ENCODE data around the gene SLC38A9.
"Not testable (repeated sequence)": the region's sequence is repeated elsewhere in the genome, so short reads cannot be mapped to it uniquely, and the experiment has no call there.

SLC38A9 gene

GRCh38 chr5:55610542-55610941 lies 101.6 kb downstream of the SLC38A9 start:
- no peak for DNase-seq (ENCODE audit: low spot score)

GRCh38 chr5:55609413-55609812 lies 102.7 kb downstream of the SLC38A9 start:
- no peak for DNase-seq (ENCODE audit: low spot score)

DNA sequence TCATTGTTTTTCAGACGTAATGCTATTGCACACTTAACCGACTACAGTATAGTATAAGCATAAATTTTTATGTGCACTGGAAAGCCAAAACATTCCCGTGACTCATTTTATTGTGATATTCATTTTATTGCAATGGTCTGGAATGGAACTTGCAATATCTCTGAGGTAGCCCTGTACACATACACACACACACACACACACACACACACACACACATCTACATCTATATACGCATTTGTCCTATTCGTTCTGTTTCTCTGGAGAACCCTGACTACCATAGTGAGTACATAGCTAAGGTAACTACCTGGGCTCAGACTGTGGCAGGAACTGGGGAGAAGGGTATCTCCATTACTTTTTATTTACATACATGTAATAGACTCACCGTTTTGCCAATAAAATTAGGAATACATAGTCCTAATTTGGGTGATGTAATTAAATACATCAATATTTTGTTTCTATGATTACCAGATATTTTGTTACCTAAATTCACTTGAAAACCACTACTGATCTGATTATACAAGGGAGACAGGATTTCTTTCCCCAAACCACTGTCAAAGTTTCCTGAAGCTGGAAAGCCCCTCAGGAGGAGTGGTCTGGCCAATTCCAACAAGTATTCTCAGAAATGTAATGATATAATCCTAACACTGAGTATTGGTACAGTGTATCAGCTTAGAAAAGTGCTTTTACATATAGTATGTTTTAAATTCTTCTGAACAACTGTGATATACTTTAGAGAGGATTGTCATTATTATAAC lies 103.4 kb downstream of the SLC38A9 start:
- DNase-seq (ENCODE audit: low spot score) = no peak

DNA sequence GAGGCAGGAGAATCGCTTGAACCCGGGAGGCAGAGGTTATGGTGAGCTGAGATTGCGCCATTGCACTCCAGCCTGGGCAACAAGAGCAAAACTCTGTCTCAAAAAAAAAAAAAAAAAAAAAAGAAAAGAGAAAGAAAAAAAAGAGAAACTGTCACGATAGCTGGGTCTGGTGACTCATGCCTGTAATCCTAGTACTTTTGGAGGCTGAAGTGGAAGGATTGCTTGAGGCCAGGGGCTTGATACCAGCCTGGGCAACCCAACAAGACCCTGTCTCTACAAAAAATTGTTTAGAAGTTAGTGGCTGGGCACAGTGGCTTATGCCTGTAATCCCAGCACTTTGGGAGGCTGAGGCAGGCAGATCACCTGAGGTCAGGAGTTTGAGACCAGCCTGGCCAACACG lies 104.8 kb downstream of the SLC38A9 start:
- not testable (repeated sequence) for DNase-seq (ENCODE audit: low spot score)

DNA sequence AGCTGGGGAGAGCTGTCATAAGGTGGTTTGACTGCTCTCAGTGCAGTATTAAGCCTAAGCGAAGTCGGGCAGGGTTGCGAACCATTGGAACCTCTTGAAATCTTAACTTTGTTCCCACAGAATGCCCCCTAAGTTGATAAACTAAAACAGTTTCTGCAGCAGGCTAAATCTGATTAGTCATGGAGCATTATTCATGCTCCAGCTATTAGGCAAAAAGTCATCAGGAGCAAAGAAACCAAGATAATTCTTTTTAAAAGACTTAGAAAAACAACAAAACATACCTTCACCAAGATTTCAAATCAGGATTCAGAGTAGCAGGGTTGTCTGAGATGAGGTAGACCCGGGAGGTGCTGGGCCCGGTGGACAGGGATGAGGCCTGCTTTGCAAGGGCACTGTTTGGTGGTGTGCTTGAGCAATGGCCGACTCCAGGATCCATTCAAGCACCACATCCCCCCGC lies 107.5 kb downstream of the SLC38A9 start:
- no peak for DNase-seq (ENCODE audit: low spot score)

DNA sequence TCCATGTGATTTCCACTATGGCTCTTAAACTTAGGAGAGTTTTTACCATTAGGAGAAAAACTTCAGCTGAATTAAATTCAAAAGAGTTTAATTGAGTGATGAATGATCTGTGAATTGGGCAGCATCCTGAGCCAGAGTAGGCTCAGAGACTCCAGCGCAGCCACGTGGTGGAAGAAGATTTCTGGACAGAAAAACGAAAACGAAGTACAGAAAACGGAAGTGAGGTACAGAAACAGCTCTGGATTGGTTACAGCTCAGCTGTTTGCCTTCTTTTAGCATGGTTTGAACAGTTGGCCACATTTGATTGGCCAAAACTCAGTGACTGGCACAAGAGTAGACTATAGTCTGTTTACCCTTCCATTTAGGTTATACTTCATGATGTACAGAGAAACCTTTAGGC lies 108.2 kb downstream of the SLC38A9 start:
- no peak for DNase-seq (ENCODE audit: low spot score)

DNA sequence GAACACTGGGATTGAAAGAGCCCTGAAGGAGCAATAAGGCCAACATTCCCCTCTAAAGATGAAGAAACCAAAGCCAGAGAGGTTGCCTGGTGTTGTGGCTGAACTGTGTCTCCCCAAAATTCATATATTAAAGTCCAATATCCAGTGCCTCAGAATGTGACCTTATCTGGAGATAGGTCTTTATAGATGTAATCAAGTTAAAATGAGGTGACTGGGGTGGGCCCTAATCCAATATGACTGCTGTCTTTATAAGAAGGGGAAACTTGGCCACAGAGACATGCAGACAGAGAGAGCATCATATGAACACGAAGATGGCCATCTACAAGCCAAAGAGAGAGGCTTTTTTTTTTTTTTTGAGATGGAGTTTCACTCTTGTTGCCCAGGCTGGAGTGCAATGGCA lies 110.5 kb downstream of the SLC38A9 start:
- no peak for DNase-seq (ENCODE audit: low spot score)

- no peak for DNase-seq (ENCODE audit: low spot score)
Measured at GRCh38 chr5:55601204-55601618, 110.9 kb downstream of the SLC38A9 start.

DNA sequence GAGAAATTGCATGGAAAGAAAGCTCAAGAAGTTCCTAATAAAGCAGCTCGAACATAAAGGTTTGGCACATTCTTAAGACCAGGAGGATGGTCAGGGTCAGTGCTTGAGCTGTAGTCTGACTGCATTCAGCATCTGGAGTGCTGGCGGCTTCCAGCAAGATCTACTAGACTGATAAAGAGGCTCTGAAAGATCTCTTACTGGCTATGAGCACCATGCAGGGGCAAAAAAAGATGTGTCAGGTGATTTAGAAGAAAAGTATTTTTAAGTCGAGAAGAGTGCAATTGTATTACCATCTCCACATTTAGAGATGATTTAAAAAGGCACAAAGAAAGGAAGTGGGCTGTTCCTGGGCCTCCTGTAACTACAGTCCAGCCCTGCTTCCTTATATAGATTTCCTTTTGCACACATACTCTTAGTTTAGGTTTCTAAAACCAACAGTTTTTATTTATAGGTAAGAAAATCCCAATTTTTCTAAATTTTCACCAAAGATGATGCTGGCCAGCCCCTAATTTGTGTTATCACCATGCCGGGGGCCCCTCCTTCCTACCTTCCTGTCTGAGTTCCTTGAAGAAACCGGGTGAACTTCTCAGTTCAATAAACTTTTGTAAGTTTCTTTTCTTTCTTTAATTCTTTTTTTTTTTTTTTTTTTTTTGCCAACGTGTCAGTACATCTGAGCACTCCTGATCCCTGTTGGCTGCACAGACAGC lies 111.5 kb downstream of the SLC38A9 start:
- DNase-seq (ENCODE audit: low spot score) = no peak

- no peak for DNase-seq (ENCODE audit: low spot score)
Measured at GRCh38 chr5:55600086-55600485, 112.0 kb downstream of the SLC38A9 start.

GRCh38 chr5:55599148-55600050 lies 112.7 kb downstream of the SLC38A9 start:
- no peak for DNase-seq (ENCODE audit: low spot score)

- no peak for DNase-seq (ENCODE audit: low spot score)
Measured at GRCh38 chr5:55597014-55597981, 114.8 kb downstream of the SLC38A9 start.

- no peak for DNase-seq (ENCODE audit: low spot score)
Measured at GRCh38 chr5:55594671-55595070, 117.5 kb downstream of the SLC38A9 start.

GRCh38 chr5:55593115-55593472 lies 119.0 kb downstream of the SLC38A9 start:
- DNase-seq (ENCODE audit: low spot score) = no peak

DNA sequence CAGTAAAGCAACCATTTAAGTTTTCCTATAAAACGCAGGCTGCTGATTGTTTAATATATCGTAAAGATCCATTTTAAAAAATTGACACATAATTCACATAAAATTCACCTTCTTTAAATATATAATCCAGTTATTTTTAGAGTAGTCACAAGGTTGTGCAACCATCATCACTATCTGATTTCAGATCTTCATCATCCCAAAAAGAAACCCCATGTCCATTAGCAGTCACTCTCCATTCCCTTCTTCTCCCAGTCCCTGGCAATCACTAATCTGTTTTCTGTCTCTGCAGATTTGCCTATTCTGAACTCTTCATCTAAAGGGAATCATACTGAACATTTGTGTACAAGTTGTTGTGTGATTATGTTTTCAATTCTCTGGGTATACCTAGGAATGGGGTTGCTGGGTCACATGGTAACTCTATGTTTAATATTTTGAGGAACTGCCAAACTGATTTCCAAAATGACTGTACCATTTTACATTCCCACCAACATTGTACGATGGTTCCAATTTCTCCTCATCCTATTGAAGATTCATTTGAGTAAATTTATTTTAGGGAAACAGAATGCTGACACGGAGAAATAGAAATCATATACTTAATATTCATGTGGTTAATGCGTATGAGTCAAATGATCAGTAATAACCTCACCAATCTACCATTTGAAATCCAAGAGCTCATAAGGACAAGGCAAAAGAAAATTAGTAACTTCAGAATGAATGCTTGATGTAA lies 119.6 kb downstream of the SLC38A9 start:
- DNase-seq (ENCODE audit: low spot score) = no peak

DNA sequence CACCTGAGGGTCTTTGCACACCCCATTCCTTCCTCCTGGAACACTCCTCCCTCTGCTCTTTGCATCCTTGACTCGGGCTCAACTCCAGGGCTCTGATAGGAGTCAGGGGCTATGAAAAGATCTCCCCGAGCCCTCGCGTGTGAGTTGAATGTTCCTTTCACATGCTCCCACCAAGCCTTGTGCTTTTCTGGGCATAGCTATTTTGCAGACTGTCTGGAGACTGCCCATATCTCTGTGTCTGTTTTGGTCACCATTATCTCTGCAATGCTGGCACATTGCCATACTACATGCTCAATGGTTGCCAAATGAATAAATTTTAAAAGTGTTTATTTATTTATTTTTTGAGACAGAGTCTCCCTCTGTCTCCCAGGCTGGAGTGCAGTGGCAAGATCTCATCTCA lies 120.4 kb downstream of the SLC38A9 start:
- no peak for DNase-seq (ENCODE audit: low spot score)

GRCh38 chr5:55585206-55585610 lies 126.9 kb downstream of the SLC38A9 start:
- DNase-seq (ENCODE audit: low spot score) = no peak

GRCh38 chr5:55584398-55585205 lies 127.5 kb downstream of the SLC38A9 start:
- no peak for DNase-seq (ENCODE audit: low spot score)

- DNase-seq (ENCODE audit: low spot score) = no peak
Measured at GRCh38 chr5:55583578-55583977, 128.5 kb downstream of the SLC38A9 start.

DNA sequence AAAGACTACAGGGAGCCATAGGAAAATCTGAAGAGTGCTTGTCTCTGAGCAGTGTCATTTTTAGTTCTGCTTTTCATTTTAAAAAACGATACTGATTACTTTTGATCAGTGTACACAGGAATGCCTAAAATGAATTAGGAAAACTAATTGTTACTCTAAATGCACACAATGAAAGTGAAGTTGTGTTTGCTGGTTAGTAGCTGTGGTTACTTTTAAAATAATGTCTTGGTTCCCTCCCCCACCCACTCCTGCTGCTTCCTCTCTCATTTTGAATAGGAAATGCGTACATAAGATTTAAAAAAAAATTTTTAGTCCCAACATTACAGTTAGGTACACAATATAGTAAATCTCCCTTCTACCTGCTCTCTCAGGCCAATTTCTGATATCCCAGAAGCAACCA lies 129.9 kb downstream of the SLC38A9 start:
- no peak for DNase-seq (ENCODE audit: low spot score)

All from CD4-positive, alpha-beta T cell treated with Interleukin-2 at 100 ng/mL for 4 hours (primary cell).